Endothelial cell of umbilical vein (primary cell): ENCODE measurements around the gene MRPL41.

Source experiments
- POLR2A ChIP-seq: IDR thresholded peaks from 2 replicates; pipeline ENCODE4 v1.6.1; 2012; ENCODE audit warnings: low read depth, mild to moderate bottlenecking, control low read depth, low read length
- POLR2AphosphoS5 ChIP-seq: IDR thresholded peaks from 2 replicates; pipeline ENCODE4 v1.6.1; 2012; ENCODE audit warnings: low read depth, mild to moderate bottlenecking, control low read depth, low read length, moderate library complexity; ENCODE audit not compliant: insufficient read depth
- TF ChIP-seq, protein P1 (sequence below), 2 donors: IDR thresholded peaks; 1 replicate in 1 of 2; 2 replicates in 1 of 2; pipeline ENCODE4 v1.5.1; 2011; ENCODE audit warnings: low read length in 2 of 2, mild to moderate bottlenecking in 2 of 2, moderate library complexity in 2 of 2, control low read depth in 1 of 2, inconsistent platforms in 1 of 2, low read depth in 1 of 2; ENCODE audit not compliant: insufficient read depth in 1 of 2; ENCODE audit errors: extremely low read depth in 1 of 2
- TF ChIP-seq, protein P2 (sequence below): IDR thresholded peaks from 2 replicates; pipeline ENCODE4 v1.6.1; 2011; ENCODE audit not compliant: insufficient read depth, insufficient read length

DNA sequence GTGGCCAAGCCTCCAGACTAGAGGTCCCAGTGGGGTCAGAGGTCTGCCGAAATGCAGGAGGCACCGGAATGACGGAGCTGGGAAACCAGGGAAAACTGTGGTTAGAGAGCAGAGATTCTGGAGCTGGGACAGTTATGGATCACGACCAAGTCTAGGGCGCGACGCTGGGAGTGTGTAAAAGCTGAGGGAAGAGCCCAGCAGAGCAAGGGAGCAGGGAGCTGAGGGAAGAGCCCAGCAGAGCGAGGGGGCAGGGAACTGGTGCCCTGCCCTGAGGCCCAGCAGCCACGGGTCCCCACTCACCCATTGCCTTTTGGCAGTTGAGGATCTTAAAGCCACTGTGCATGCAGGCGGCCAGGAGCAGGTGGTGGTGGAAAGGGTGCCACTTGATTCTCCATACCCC is 12.5 kb downstream of the MRPL41 start:
- TF ChIP-seq, protein P1, sequence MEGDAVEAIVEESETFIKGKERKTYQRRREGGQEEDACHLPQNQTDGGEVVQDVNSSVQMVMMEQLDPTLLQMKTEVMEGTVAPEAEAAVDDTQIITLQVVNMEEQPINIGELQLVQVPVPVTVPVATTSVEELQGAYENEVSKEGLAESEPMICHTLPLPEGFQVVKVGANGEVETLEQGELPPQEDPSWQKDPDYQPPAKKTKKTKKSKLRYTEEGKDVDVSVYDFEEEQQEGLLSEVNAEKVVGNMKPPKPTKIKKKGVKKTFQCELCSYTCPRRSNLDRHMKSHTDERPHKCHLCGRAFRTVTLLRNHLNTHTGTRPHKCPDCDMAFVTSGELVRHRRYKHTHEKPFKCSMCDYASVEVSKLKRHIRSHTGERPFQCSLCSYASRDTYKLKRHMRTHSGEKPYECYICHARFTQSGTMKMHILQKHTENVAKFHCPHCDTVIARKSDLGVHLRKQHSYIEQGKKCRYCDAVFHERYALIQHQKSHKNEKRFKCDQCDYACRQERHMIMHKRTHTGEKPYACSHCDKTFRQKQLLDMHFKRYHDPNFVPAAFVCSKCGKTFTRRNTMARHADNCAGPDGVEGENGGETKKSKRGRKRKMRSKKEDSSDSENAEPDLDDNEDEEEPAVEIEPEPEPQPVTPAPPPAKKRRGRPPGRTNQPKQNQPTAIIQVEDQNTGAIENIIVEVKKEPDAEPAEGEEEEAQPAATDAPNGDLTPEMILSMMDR (IDR thresholded peaks at IDR 0.05; ENCODE audit: extremely low read depth in 1 of 2, insufficient read depth in 1 of 2, low read depth in 1 of 2, low read length in 2 of 2): no peak
- TF ChIP-seq POLR2A: no peak
- TF ChIP-seq POLR2AphosphoS5: no peak
- TF ChIP-seq, protein P2, sequence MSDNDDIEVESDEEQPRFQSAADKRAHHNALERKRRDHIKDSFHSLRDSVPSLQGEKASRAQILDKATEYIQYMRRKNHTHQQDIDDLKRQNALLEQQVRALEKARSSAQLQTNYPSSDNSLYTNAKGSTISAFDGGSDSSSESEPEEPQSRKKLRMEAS: no peak
